ENCODE results near the gene GRB10. TPM values are rescaled to one million over a fixed set of nuclear protein-coding genes. Genes with fewer than 3 reads are reported as not detected.

Gene GRB10
- total and polyA plus RNA-seq, 2 experiments from 2014 or later: 35.0 to 154 TPM

DNA sequence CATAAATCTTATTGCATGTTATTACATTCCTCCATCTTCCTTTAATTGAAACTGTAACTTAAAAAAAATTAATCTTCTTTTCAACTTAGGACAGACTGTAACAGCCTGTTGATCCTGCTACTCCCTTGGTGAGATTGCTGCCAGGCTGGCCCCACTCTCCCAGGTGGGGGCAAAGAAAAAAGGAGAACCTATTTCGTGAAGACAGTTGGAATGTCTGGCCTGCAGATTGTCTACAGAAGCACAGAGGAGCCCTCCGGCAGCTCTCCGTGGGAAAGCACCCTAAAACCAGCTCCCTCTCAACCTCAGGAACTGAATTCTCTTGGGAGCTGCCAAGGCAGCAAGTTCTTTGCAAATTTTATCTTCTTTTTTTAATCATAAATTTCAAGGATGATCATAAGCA, 32.8 kb downstream of the GRB10 start:
- TF ChIP-seq CREB1 (CRISPR knock-in tag; IDR thresholded peaks at IDR 0.05; ENCODE audit: low read depth): no peak
- no peak for TF ChIP-seq EZH2 (IDR thresholded peaks at IDR 0.05; ENCODE audit: low read depth, unreplicated experiment)
- TF ChIP-seq ZNF114 (CRISPR knock-in tag; IDR thresholded peaks at IDR 0.05): no peak
- TF ChIP-seq EZH2phosphoT487 (IDR thresholded peaks at IDR 0.05; ENCODE audit: unreplicated experiment): no peak
- TF ChIP-seq, protein P1, sequence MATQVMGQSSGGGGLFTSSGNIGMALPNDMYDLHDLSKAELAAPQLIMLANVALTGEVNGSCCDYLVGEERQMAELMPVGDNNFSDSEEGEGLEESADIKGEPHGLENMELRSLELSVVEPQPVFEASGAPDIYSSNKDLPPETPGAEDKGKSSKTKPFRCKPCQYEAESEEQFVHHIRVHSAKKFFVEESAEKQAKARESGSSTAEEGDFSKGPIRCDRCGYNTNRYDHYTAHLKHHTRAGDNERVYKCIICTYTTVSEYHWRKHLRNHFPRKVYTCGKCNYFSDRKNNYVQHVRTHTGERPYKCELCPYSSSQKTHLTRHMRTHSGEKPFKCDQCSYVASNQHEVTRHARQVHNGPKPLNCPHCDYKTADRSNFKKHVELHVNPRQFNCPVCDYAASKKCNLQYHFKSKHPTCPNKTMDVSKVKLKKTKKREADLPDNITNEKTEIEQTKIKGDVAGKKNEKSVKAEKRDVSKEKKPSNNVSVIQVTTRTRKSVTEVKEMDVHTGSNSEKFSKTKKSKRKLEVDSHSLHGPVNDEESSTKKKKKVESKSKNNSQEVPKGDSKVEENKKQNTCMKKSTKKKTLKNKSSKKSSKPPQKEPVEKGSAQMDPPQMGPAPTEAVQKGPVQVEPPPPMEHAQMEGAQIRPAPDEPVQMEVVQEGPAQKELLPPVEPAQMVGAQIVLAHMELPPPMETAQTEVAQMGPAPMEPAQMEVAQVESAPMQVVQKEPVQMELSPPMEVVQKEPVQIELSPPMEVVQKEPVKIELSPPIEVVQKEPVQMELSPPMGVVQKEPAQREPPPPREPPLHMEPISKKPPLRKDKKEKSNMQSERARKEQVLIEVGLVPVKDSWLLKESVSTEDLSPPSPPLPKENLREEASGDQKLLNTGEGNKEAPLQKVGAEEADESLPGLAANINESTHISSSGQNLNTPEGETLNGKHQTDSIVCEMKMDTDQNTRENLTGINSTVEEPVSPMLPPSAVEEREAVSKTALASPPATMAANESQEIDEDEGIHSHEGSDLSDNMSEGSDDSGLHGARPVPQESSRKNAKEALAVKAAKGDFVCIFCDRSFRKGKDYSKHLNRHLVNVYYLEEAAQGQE (IDR thresholded peaks at IDR 0.05; ENCODE audit: unreplicated experiment): no peak
- no peak for TF ChIP-seq NANOG (IDR thresholded peaks at IDR 0.05; ENCODE audit: borderline replicate concordance)
- TF ChIP-seq ZNF331 (CRISPR knock-in tag; IDR thresholded peaks at IDR 0.05; ENCODE audit: low read depth): no peak
- TF ChIP-seq, protein P2, sequence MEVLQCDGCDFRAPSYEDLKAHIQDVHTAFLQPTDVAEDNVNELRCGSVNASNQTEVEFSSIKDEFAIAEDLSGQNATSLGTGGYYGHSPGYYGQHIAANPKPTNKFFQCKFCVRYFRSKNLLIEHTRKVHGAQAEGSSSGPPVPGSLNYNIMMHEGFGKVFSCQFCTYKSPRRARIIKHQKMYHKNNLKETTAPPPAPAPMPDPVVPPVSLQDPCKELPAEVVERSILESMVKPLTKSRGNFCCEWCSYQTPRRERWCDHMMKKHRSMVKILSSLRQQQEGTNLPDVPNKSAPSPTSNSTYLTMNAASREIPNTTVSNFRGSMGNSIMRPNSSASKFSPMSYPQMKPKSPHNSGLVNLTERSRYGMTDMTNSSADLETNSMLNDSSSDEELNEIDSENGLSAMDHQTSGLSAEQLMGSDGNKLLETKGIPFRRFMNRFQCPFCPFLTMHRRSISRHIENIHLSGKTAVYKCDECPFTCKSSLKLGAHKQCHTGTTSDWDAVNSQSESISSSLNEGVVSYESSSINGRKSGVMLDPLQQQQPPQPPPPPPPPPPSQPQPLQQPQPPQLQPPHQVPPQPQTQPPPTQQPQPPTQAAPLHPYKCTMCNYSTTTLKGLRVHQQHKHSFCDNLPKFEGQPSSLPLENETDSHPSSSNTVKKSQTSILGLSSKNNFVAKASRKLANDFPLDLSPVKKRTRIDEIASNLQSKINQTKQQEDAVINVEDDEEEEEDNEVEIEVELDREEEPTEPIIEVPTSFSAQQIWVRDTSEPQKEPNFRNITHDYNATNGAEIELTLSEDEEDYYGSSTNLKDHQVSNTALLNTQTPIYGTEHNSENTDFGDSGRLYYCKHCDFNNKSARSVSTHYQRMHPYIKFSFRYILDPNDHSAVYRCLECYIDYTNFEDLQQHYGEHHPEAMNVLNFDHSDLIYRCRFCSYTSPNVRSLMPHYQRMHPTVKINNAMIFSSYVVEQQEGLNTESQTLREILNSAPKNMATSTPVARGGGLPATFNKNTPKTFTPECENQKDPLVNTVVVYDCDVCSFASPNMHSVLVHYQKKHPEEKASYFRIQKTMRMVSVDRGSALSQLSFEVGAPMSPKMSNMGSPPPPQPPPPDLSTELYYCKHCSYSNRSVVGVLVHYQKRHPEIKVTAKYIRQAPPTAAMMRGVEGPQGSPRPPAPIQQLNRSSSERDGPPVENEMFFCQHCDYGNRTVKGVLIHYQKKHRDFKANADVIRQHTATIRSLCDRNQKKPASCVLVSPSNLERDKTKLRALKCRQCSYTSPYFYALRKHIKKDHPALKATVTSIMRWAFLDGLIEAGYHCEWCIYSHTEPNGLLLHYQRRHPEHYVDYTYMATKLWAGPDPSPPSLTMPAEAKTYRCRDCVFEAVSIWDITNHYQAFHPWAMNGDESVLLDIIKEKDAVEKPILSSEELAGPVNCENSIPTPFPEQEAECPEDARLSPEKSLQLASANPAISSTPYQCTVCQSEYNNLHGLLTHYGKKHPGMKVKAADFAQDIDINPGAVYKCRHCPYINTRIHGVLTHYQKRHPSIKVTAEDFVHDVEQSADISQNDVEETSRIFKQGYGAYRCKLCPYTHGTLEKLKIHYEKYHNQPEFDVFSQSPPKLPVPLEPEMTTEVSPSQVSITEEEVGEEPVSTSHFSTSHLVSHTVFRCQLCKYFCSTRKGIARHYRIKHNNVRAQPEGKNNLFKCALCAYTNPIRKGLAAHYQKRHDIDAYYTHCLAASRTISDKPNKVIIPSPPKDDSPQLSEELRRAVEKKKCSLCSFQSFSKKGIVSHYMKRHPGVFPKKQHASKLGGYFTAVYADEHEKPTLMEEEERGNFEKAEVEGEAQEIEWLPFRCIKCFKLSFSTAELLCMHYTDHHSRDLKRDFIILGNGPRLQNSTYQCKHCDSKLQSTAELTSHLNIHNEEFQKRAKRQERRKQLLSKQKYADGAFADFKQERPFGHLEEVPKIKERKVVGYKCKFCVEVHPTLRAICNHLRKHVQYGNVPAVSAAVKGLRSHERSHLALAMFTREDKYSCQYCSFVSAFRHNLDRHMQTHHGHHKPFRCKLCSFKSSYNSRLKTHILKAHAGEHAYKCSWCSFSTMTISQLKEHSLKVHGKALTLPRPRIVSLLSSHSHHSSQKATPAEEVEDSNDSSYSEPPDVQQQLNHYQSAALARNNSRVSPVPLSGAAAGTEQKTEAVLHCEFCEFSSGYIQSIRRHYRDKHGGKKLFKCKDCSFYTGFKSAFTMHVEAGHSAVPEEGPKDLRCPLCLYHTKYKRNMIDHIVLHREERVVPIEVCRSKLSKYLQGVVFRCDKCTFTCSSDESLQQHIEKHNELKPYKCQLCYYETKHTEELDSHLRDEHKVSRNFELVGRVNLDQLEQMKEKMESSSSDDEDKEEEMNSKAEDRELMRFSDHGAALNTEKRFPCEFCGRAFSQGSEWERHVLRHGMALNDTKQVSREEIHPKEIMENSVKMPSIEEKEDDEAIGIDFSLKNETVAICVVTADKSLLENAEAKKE (CRISPR knock-in tag; IDR thresholded peaks at IDR 0.05): no peak
- TF ChIP-seq JUNB (IDR thresholded peaks at IDR 0.05; ENCODE audit: unreplicated experiment): no peak
- no peak for DNase-seq (ENCODE audit: low spot score)
- H3K36me3 ChIP-seq (ENCODE audit: insufficient read depth): no peaks in the 10 kb centered on the region; the same call in 1 of the 2 replicates
- H4K20me1 ChIP-seq (replicated peaks; ENCODE audit: insufficient read depth): peaks cover 51% of the 10 kb centered on the region
- no peak overlapping the region for H3K4me2 ChIP-seq
- H3K4me3 ChIP-seq: no peak overlapping the region
- H3F3A ChIP-seq (replicated peaks; ENCODE audit: low read depth): no peaks in the 10 kb centered on the region
- peaks cover 7% of the 10 kb centered on the region; the same call in 1 of the 2 replicates for H3K9me2 ChIP-seq (ENCODE audit: insufficient read depth)
- no peaks in the 10 kb centered on the region for H3K27me3 ChIP-seq (ENCODE audit: insufficient read depth)
- Mint-ChIP-seq H3K36me3 (ENCODE audit: low read depth) (peaks cover 60% of the 10 kb centered on the region), H3K4me1 (peaks cover 65% of the 10 kb centered on the region), H3K27me3 (ENCODE audit: insufficient read depth, low read depth, poor library complexity) (peaks cover 11% of the 10 kb centered on the region), H3K27ac (no peak overlapping the region), H3K4me3 (no peak overlapping the region), H3K9me3 (no peaks in the 10 kb centered on the region)
- peak overlapping the region; percentile 19; the same call in 1 of the 2 replicates for H3K27ac ChIP-seq (ENCODE audit: low read depth)
- no peak overlapping the region for H2AFZ ChIP-seq
- no peak for ATAC-seq
- peaks cover 30% of the 10 kb centered on the region for H3K4me1 ChIP-seq (ENCODE audit: insufficient read depth)
- H3K79me2 ChIP-seq (replicated peaks; ENCODE audit: insufficient read depth): peaks cover 100% of the 10 kb centered on the region

Measured in GM23338 (cell line).